Activated CD4-positive, alpha-beta T cell treated with anti-CD3 and anti-CD28 coated beads for 48 hours (primary cell): ENCODE data around the gene GPT2.
"Not testable (repeated sequence)": the region's sequence is repeated elsewhere in the genome, so short reads cannot be mapped to it uniquely, and the experiment has no call there.

Experiments used
- DNase-seq: peaks from one replicate; pipeline ENCODE4 v3.0.0-alpha.2; 2020

Gene GPT2

GRCh38 chr16:46923513-46924295, 39.5 kb downstream of the GPT2 start:
- DNase-seq: no peak

- no peak for DNase-seq
These were observed 40.2 kb downstream of the GPT2 start for GRCh38 chr16:46924402-46924801.

GRCh38 chr16:46926470-46927225, 42.5 kb downstream of the GPT2 start:
- no peak for DNase-seq

GRCh38 chr16:46927273-46927672, 43.1 kb downstream of the GPT2 start:
- no peak for DNase-seq

GRCh38 chr16:46928811-46929210, 44.6 kb downstream of the GPT2 start:
- DNase-seq: no peak

- peak; percentile 78 for DNase-seq
These were observed 45.5 kb downstream of the GPT2 start for GRCh38 chr16:46929378-46930332.

- DNase-seq: no peak
These were observed 46.7 kb downstream of the GPT2 start for GRCh38 chr16:46930861-46931260.

- DNase-seq: no peak
These were observed 48.6 kb downstream of the GPT2 start for GRCh38 chr16:46932802-46933201.

- no peak for DNase-seq
These were observed 53.4 kb downstream of the GPT2 start for GRCh38 chr16:46937536-46937935.

GRCh38 chr16:46944713-46945112, 60.6 kb downstream of the GPT2 start:
- not testable (repeated sequence) for DNase-seq

- DNase-seq: peak; percentile 50
These were observed 63.9 kb downstream of the GPT2 start for GRCh38 chr16:46947900-46948547.

- no peak for DNase-seq
These were observed 64.5 kb downstream of the GPT2 start for GRCh38 chr16:46948548-46949166.

GRCh38 chr16:46949241-46949892, 65.2 kb downstream of the GPT2 start:
- DNase-seq: peak; percentile 62

- DNase-seq: no peak
These were observed 65.8 kb downstream of the GPT2 start for GRCh38 chr16:46950009-46950408.

- no peak for DNase-seq
These were observed 70.4 kb downstream of the GPT2 start for GRCh38 chr16:46954562-46954961.

- DNase-seq: peak; percentile 49
These were observed 77.5 kb downstream of the GPT2 start for GRCh38 chr16:46961373-46962353.

GRCh38 chr16:46962629-46963028, 78.5 kb downstream of the GPT2 start:
- DNase-seq: no peak

GRCh38 chr16:46968063-46968435, 83.9 kb downstream of the GPT2 start:
- no peak for DNase-seq

GRCh38 chr16:46970089-46970488, 85.9 kb downstream of the GPT2 start:
- no peak for DNase-seq

GRCh38 chr16:46971271-46971670, 87.1 kb downstream of the GPT2 start:
- DNase-seq: no peak
